C1 segment of cervical spinal cord (tissue), 14 donors: Measurements from ENCODE around the gene RMC1.
A peak's percentile ranks its signal among the peaks of the same experiment; 100 is the strongest.
"Not testable (repeated sequence)": the region's sequence is repeated elsewhere in the genome, so short reads cannot be mapped to it uniquely, and the experiment has no call there.

ENCODE experiments used
- DNase-seq, 14 donors: peaks; one replicate each; lab custom pipeline; 2025; lab: John Stamatoyannopoulos, UW

RMC1 gene

GRCh38 chr18:23503038-23503962 lies at the start of gene RMC1:
RMC1 (plus strand) TSS chr18:23503511; CDS start chr18:23503619, 108 bp downstream.
- DNase-seq, result peak; percentile 73 to 95 (median 92)

- DNase-seq, result peak in 1 of 14 donors; percentile 29
Measured at GRCh38 chr18:23453680-23454058, 49.6 kb upstream of the RMC1 start.

GRCh38 chr18:23456835-23457234 lies 46.5 kb upstream of the RMC1 start:
- no peak for DNase-seq

- DNase-seq, result no peak
Measured at GRCh38 chr18:23458830-23459529, 44.3 kb upstream of the RMC1 start.

GRCh38 chr18:23459530-23459921 lies 43.8 kb upstream of the RMC1 start:
- no peak for DNase-seq

- no peak for DNase-seq
Measured at GRCh38 chr18:23460285-23461273, 42.7 kb upstream of the RMC1 start.

GRCh38 chr18:23462876-23463275 lies 40.4 kb upstream of the RMC1 start:
- no peak for DNase-seq

GRCh38 chr18:23468753-23469459 lies 34.4 kb upstream of the RMC1 start:
- DNase-seq, result peak in 7 of 14 donors; percentile 5 to 52 (median 37)

- no peak for DNase-seq
Measured at GRCh38 chr18:23470620-23471387, 32.5 kb upstream of the RMC1 start.

- no peak for DNase-seq
Measured at GRCh38 chr18:23471486-23471885, 31.8 kb upstream of the RMC1 start.

- DNase-seq, result no peak
Measured at GRCh38 chr18:23479829-23480505, 23.3 kb upstream of the RMC1 start.

- no peak for DNase-seq
Measured at GRCh38 chr18:23484561-23485182, 18.6 kb upstream of the RMC1 start.

GRCh38 chr18:23485386-23485785 lies 17.9 kb upstream of the RMC1 start:
- no peak for DNase-seq

GRCh38 chr18:23487738-23488570 lies 15.4 kb upstream of the RMC1 start:
- DNase-seq, result peak in 1 of 14 donors; percentile 24

GRCh38 chr18:23489586-23489985 lies 13.7 kb upstream of the RMC1 start:
- DNase-seq, result not testable (repeated sequence)

- no peak for DNase-seq
Measured at GRCh38 chr18:23493654-23494053, 9.7 kb upstream of the RMC1 start.

- DNase-seq, result no peak
Measured at GRCh38 chr18:23494992-23495391, 8.3 kb upstream of the RMC1 start.
